ENCODE results near the gene GDE1. TPM values are rescaled to one million over a fixed set of nuclear protein-coding genes. Genes with fewer than 3 reads are reported as not detected.

The GDE1 gene
- polyA plus RNA-seq, 3 donors: 30.6 to 75.5 (median 71.7) TPM

DNA sequence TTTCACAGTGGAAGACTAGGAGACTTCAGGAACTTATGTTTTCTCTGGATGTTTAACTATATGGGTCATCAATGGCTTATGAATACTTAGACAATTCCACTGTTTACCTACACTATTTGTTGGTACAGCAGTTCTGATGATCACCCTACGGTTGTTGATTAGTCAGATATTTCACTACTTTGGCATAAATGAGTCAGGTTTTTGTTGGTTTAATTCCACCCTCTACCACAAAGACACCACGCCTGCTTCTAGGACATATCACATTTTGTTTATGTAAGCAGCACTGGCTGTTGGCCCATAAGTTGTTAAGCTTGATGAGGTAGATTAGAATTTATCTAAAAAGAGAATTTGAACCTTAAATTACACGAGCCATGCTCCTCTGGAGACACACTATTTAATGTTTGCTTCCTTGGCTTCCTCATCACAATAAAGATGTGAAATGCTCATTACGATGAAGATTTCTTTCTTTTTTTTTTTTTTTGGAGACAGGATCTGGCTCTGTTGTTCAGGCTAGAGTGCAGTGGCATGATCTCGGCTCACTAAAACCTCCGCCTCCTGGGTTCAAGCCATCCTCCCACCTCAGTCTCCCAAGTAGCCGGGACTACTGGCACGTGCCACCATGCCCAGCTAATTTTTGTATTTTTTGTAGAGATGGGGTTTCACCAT, 4.3 kb downstream of the GDE1 start:
- Mint-ChIP-seq H3K27me3 (ENCODE audit: low read depth in 3 of 3) (no peaks in the 10 kb centered on the region), H3K36me3 (peaks cover 30 to 34% of the 10 kb centered on the region in 2 donors), H3K9me3 (peaks cover 0 to 5% (median 0%) of the 10 kb centered on the region in 7 donors), H3K4me1 (peaks cover 51% of the 10 kb centered on the region), H3K27ac (peak overlapping the region in 1 of 7 donors; percentile 37), H3K4me3 (no peak overlapping the region)
- DNase-seq: no peak
- Histone ChIP-seq H3K9ac (ENCODE audit: insufficient read depth, low read length, poor library complexity, severe bottlenecking) (no peak overlapping the region), H3K27ac (ENCODE audit: low read depth in 1 of 2, low read length in 2 of 2) (peak overlapping the region in 1 of 2 donors; percentile 34), H3K9me3 (replicated peaks in 1 of 2; ENCODE audit: control insufficient read depth in 1 of 2, insufficient read depth in 1 of 2, low read length in 2 of 2) (no peaks in the 10 kb centered on the region), H3K4me3 (replicated peaks in 1 of 3; ENCODE audit: low read depth in 2 of 3, low read length in 3 of 3) (no peak overlapping the region), H3K4me2 (replicated peaks; ENCODE audit: extremely low read depth, low read length, poor library complexity, severe bottlenecking) (no peak overlapping the region), H3K27me3 (ENCODE audit: control insufficient read depth in 2 of 2, insufficient read depth in 2 of 2, low read length in 2 of 2) (no peaks in the 10 kb centered on the region), H3K36me3 (replicated peaks in 1 of 2; ENCODE audit: control insufficient read depth in 1 of 2, insufficient read depth in 2 of 2, low read length in 2 of 2) (peaks cover 28 to 29% of the 10 kb centered on the region in 2 donors), H2AFZ (ENCODE audit: insufficient read depth, low read depth, low read length, poor library complexity, severe bottlenecking) (no peak overlapping the region), H4K20me1 (ENCODE audit: insufficient read depth, low read length) (peaks cover 8% of the 10 kb centered on the region), H3K4me1 (ENCODE audit: control insufficient read depth in 1 of 2, insufficient read depth in 2 of 2, low read length in 2 of 2) (peaks cover 34 to 61% of the 10 kb centered on the region in 2 donors), H3K79me2 (ENCODE audit: insufficient read depth, low read length) (peaks cover 76% of the 10 kb centered on the region)
- TF ChIP-seq, protein P1, sequence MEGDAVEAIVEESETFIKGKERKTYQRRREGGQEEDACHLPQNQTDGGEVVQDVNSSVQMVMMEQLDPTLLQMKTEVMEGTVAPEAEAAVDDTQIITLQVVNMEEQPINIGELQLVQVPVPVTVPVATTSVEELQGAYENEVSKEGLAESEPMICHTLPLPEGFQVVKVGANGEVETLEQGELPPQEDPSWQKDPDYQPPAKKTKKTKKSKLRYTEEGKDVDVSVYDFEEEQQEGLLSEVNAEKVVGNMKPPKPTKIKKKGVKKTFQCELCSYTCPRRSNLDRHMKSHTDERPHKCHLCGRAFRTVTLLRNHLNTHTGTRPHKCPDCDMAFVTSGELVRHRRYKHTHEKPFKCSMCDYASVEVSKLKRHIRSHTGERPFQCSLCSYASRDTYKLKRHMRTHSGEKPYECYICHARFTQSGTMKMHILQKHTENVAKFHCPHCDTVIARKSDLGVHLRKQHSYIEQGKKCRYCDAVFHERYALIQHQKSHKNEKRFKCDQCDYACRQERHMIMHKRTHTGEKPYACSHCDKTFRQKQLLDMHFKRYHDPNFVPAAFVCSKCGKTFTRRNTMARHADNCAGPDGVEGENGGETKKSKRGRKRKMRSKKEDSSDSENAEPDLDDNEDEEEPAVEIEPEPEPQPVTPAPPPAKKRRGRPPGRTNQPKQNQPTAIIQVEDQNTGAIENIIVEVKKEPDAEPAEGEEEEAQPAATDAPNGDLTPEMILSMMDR (IDR thresholded peaks at IDR 0.05): no peak
- no CpG with 5 or more reads among the region's 8 CpGs for whole genome bisulfite sequencing (ENCODE audit: insufficient coverage)
- intact Hi-C loops (cut with micrococcal nuclease): no loop called here

DNA sequence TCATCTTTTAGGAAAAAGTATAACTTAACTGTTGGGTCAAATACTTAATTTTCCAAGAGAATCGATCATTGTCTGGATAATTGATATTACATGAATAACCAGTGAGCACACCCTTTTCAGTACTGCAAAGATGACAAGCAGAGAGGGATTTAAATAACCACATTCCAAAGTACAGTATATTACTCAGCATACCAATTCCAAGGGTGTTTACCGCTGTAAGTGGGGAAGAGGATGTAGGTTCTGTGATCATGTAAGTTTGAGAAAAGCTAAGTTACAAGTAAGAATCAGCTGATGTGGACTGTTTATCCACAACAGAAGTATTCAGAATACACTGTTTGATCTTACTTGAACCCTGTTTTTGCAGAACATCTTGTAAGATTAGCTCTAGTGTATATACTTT, 6.1 kb downstream of the GDE1 start:
- Histone ChIP-seq H4K20me1 (ENCODE audit: insufficient read depth, low read length) (peaks cover 8% of the 10 kb centered on the region), H3K27me3 (ENCODE audit: control insufficient read depth in 2 of 2, insufficient read depth in 2 of 2, low read length in 2 of 2) (no peaks in the 10 kb centered on the region), H3K4me2 (replicated peaks; ENCODE audit: extremely low read depth, low read length, poor library complexity, severe bottlenecking) (no peak overlapping the region), H3K27ac (ENCODE audit: low read depth in 1 of 2, low read length in 2 of 2) (peak overlapping the region in 1 of 2 donors; percentile 9), H3K9me3 (replicated peaks in 1 of 2; ENCODE audit: control insufficient read depth in 1 of 2, insufficient read depth in 1 of 2, low read length in 2 of 2) (no peaks in the 10 kb centered on the region), H3K36me3 (replicated peaks in 1 of 2; ENCODE audit: control insufficient read depth in 1 of 2, insufficient read depth in 2 of 2, low read length in 2 of 2) (peaks cover 28 to 29% of the 10 kb centered on the region in 2 donors), H3K4me3 (replicated peaks in 1 of 3; ENCODE audit: low read depth in 2 of 3, low read length in 3 of 3) (no peak overlapping the region), H3K9ac (ENCODE audit: insufficient read depth, low read length, poor library complexity, severe bottlenecking) (no peak overlapping the region), H3K79me2 (ENCODE audit: insufficient read depth, low read length) (peaks cover 71% of the 10 kb centered on the region), H3K4me1 (ENCODE audit: control insufficient read depth in 1 of 2, insufficient read depth in 2 of 2, low read length in 2 of 2) (peaks cover 31 to 61% of the 10 kb centered on the region in 2 donors), H2AFZ (ENCODE audit: insufficient read depth, low read depth, low read length, poor library complexity, severe bottlenecking) (no peak overlapping the region)
- H3K9me3 Mint-ChIP-seq: peaks cover 0 to 5% (median 0%) of the 10 kb centered on the region in 7 donors
- no peaks in the 10 kb centered on the region for H3K27me3 Mint-ChIP-seq (ENCODE audit: low read depth in 3 of 3)
- H3K4me1 Mint-ChIP-seq: peaks cover 51% of the 10 kb centered on the region
- H3K27ac Mint-ChIP-seq: peak overlapping the region in 1 of 7 donors; percentile 50
- WGBS (ENCODE audit: insufficient coverage): no CpG with 5 or more reads among the region's 2 CpGs
- no peak overlapping the region for H3K4me3 Mint-ChIP-seq
- intact Hi-C loops (cut with micrococcal nuclease): no loop called here
- peaks cover 34 to 38% of the 10 kb centered on the region in 2 donors for H3K36me3 Mint-ChIP-seq
- TF ChIP-seq, protein P1 (IDR thresholded peaks at IDR 0.05): no peak
- no peak for DNase-seq
